Measurements from ENCODE around the gene SLC25A26. TPM values are rescaled to one million over a fixed set of nuclear protein-coding genes. Genes with fewer than 3 reads are reported as not detected.
A peak's percentile ranks its signal among the peaks of the same experiment; 100 is the strongest.

SLC25A26 gene
- polyA plus RNA-seq, 1 donor, result 26.4 TPM

DNA sequence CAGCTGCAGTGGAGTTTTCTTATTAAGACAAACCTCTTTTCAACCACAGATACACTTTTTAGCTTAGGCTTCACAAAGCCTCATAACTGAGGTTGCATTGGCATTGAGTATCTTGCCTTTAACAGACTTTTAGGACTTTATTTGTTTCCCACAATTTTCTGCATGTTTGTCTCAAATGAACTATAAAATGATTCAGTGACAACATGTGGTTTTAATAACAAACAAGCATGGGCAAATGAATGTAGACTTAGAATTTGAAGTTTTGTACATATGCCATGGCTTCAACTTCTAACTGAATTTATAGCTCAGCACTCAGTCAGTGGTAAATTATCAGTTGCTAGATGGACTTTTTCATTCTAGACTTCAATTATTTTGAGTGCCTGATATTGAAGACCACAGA lies 101.6 kb downstream of the SLC25A26 start:
- DNase-seq (ENCODE audit: low read depth), result no peak

DNA sequence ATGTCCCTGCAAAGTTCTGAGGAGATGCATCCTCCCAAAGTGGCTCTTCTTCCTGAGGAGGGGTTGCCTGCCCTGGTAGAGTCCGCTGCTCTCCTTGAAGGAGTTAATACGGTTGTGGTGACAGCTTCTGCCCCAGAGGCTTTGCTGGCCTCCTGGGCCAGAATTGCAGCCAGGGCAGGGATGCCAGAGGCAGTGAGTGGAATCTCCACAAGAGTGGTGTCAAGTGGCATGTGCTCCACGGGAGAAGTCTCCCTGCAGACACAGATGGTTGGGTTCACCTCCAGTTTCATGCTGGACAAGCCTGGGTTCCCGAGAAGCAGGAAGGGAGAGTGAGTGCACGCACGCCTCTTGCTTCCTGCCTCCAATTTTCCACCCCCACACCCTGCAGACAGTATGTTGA lies 105.5 kb downstream of the SLC25A26 start:
- DNase-seq (ENCODE audit: low read depth), result no peak

DNA sequence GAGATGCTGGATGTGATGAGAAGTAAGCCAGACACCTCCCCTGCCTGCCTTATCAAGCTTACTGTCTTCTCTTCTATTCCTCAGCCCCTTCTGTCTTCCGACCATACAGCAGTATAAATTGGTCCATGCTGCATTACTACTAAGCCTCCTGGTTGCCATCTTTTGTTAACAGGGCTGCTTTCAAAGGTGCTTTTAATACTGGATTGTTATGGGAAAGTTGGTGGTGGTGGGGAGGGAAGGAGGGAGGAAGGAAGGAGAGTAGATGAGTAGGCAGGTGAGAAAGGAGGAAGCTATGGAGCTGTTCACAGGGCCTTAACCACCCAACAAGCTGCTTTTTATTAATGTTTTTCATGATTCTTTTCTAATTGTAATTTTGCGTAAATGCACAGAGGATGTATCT lies 114.9 kb downstream of the SLC25A26 start:
- no peak for DNase-seq (ENCODE audit: low read depth)

GRCh38 chr3:66336333-66336766 lies 115.5 kb downstream of the SLC25A26 start:
- DNase-seq (ENCODE audit: low read depth), result no peak

DNA sequence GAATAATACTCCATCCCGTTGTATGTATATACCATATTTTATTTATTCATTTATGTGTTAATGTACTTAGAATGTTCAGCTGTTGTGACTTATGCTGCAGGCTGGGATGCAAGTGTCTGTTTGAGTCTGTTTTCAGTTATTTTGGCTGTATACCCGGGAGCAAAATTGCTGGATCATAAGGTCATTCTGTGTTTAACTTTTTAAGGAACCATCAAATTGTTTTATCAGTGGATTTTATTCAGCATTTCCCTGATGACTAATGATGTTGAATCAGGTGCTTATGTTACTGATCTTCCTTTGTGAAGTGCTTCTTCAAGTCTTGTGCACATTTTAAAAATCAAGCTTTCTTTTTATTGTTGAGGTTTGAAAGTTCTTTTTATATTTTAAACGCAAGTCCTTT lies 118.1 kb downstream of the SLC25A26 start:
- no peak for DNase-seq (ENCODE audit: low read depth)

- DNase-seq (ENCODE audit: low read depth), result no peak
Observed at GRCh38 chr3:66342717-66343356, 122.0 kb downstream of the SLC25A26 start.

- no peak for DNase-seq (ENCODE audit: low read depth)
Observed at GRCh38 chr3:66344391-66344811, 123.6 kb downstream of the SLC25A26 start.

DNA sequence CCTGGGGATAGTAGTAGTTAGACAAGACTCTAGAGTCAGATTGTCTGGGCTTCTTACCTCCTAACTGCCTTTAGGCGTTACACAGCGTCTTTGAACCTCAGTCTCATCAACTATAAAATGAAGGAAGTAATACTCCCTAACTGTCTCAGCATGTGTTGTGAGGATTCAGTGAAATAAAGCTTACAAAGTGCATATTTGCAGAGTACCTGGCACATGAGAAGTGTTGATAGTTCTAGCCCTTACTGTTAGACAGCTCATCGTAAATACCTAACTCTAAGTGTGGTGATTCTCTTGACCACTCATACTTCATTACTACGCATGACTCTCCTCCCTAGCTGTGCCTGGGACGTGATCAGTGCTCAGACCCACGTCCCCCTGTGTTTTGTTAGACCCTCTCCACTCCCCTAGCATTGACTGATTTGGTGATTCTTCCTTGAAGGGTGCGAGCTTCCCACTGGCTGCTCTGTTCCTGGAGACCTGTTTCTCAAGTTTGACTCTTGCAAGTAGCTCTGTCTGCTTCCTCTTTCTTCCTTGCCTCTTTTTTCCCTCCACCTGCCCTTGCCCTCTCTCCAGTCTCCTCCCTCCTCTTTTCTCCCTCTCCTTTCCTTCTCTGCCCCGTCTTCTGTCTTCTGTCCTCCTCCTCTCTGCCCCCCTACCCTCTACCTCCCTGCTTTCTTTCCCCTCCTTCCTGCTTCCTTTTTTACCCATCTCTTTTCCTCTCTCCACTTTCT lies 124.2 kb downstream of the SLC25A26 start:
- no peak for DNase-seq (ENCODE audit: low read depth)

DNA sequence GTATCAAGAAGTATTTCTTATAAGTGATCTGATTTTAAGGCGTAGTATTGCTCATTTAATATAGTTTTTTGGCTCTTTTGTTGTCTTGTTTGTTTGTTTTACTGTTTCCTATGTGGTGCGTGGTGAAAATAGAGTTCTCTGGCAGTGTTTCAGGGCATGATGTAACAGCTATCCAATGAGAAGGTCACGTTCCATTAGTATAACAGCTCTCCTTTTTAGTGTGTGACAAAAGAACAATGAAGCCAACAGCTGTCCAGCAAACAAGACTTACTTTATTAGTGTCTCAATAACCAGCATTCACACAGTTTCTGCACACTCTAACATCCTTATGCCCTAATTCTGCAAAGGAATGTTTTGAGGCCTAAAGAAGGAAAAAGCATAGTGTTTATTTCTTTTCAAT lies 127.9 kb downstream of the SLC25A26 start:
- peak; percentile 56 for DNase-seq (ENCODE audit: low read depth)

DNA sequence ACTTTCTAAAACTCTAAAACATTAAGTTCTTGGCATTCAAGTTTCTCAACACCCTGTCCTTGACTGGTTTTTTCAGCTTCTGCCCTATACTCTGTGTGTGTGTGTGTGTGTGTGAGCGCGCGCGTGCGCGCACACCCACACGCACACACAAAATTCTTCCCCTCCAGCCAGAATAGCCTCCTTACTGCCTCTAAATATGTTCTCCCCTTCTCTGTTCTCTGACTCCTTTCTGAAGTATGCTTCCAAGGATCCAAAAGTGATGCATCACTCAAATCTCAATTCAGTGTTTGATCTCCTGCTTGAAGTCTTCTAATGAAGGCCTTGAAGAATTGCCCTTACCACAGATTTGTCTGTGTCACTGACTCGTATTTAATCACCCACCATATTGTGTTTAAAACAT lies 129.8 kb downstream of the SLC25A26 start:
- no peak for DNase-seq (ENCODE audit: low read depth)

DNA sequence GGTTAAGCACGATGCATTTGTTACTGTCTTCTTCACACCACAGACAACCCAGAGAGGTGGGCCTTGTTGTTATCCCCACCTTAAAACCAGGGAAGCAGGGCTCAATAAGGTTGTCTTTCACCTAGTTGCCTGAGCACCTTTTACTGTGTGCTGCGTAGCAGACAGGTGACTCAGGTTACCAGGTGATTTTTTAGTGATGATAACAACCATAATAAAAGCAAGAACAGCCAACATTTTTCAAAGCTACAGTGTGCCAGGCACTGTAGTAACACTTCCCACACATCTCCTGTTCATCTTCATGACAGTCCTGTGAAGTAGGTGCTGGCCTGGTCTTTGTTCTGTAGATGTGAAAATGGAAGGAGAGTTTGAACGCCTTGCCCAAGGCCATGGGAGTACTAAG lies 132.2 kb downstream of the SLC25A26 start:
- no peak for DNase-seq (ENCODE audit: low read depth)

DNA sequence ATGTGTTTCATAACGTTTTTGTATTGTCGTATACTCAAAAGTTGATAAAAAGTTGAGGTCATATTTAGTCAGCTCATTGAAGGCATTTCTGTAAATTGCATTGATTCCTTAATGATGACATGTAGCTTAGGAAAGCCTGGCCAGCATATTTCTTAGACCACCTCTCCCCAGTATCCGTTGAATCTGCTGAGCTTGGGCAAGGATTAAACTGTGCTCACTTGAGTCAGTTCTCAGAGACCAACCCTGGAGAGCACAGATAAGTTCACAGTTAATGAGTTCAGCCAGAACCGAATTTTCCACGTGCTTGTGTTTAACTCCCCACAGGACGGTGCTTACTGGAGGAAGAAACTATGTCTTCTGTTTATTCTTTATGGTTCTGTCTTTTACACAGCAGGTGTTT lies 132.7 kb downstream of the SLC25A26 start:
- no peak for DNase-seq (ENCODE audit: low read depth)

DNA sequence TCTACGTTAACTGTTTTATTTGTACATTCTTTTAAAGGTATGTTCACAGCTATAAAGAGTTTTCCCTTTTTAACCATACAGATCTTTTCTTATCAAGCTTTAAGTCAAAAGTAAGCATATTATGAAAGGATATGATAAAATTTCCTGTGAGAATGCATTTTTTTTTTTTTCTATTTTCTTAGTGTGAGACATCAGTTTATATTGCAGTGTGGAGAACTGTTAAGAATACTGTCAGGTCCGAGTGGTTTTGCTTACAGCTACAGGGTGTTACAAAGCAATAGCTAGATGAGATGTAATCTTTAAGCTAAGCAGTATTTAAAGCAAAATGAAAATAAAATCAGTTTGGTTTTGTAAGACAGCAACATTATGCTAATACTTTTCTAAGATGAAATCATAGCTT lies 133.2 kb downstream of the SLC25A26 start:
- DNase-seq (ENCODE audit: low read depth), result no peak

DNA sequence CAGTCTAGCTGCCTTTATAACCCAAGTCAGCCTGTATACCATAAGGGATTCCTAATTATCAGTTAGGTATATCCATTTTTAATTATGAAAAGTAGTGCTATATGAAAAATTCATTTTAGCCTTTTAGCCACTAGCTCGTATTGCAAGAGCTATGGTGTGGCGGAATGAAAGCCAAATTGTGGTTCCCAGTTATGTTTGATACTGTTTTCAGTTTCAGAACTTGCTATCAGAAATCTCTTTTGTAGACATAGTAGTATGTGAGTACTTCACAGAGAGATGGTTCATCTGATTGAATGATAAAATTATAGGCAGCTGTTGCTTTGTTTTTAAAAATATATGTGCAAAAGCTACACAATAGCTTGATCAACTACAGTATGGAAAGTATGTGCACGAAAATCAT lies 134.6 kb downstream of the SLC25A26 start:
- no peak for DNase-seq (ENCODE audit: low read depth)

DNA sequence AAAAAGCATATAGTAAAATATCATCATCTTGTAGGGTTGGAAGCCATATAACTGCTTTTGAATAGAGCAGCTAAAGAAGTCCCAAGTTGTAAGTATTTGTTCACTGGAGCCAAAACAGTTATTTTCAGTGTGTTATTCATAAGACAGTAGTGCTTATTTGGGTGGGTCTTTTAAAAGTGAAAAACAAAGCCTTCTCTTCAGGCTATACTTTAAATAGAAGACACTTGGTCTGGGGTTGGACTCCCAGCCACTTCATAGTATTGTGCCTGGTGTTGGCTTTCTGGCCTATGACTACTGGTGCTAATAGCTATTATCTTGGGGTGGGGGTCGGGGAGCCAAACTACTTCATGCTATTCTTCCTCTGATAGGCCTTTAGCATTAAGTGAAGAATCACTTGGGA lies 135.2 kb downstream of the SLC25A26 start:
- DNase-seq (ENCODE audit: low read depth), result no peak

DNA sequence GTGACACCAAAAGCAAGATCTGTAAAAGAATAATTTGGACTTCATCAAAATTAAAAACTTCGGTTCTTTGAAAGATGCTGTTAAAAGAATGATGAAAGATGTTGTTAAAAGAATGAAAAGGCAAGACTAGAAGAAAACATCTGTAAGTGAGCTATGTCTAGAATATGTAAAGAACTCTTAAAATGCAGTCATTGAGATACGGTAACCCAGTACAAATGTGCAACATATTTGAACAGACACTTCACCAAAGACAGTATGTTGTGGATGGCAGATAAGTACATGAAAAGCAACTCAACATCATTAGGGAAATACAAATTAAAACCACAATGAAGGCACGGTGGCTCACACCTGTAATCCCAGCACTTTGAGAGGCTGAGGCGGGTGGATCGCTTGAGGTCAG lies 140.6 kb downstream of the SLC25A26 start:
- no peak for DNase-seq (ENCODE audit: low read depth)

GRCh38 chr3:66362541-66362941 lies 141.7 kb downstream of the SLC25A26 start:
- peak; percentile 52 for DNase-seq (ENCODE audit: low read depth)

- no peak for DNase-seq (ENCODE audit: low read depth)
Observed at GRCh38 chr3:66363148-66363547, 142.3 kb downstream of the SLC25A26 start.

- DNase-seq (ENCODE audit: low read depth), result no peak
Observed at GRCh38 chr3:66365080-66365479, 144.3 kb downstream of the SLC25A26 start.

DNA sequence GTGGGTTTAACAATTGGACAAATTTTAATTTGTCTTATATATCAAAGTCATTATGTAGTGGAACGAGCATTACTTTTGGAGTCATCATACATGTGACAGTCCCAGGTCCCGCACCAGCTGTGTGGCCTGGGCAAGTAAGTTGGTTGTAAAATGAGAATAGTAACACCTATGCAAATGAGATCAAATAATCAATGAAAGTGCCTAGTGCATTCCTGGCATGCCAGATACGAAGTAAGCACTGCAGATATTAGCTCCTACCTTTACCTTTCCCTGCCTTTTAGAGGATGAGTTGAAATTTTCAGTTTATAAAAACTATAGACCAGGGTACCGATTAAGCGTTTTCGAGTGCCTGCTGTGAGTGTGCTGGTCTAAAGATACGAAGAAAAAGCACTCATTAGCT lies 145.9 kb downstream of the SLC25A26 start:
- DNase-seq (ENCODE audit: low read depth), result no peak

DNA sequence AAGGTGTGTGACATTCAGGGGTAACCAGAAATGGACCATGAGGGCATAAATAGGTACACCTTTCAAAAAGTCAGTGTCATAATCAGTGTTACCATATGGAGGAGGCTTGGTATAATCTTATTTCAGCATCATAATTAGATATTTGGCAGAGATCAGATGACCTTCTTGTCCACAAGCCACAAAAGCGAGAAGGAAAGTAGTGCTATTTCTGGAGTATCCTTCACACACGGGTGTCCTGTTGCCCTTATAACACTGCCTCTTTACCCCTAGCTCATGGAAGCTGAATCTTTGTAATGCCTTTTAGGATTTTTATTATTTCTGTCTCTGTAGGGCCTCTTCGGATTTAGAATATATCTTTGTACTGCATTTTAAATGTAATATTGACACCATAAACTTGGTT lies 147.2 kb downstream of the SLC25A26 start:
- no peak for DNase-seq (ENCODE audit: low read depth)

DNA sequence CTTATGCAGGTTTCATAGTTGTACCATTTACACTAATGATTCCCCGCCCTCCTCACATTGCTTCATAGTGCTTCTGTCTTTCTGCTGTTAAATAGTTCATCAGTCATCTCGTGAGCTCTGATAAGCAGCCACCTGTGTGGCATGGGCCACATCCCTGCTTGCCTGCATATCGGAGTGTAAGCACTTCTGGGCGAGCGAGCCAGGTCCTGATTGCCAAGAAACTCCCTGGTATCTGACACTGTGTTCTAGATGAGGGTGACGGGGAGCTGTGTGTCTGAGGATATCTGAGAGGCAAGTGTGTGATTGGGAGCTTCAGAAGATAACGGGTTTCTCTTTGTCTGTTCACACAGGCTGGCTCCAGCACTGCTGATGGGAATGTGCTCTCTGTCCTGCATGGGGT lies 149.4 kb downstream of the SLC25A26 start:
- no peak for DNase-seq (ENCODE audit: low read depth)

DNA sequence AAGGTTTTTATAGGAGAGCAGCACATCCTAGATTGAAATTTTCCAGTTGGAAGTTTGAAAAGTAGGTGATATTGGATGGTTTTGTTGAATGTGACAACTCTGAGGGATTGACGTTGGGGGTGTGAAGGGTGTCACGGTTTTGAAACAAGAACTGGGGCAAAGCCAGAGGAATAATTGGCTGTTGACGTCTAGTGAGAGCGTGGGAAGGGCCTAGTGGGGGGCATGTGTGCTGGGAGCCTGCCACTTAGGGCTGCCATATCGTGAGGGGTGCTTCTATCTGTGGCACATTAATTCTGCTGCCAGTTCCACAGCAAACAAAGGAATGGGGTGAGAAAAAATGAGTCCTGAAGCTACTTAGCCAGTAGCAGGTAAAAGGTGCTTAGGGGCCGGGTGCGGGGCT lies 150.6 kb downstream of the SLC25A26 start:
- DNase-seq (ENCODE audit: low read depth), result no peak
